GM21619 (cell line): ENCODE measurements around the gene TVP23C.

Source experiments
- ATAC-seq: cut with Tn5 transposase; IDR thresholded peaks from one replicate; pipeline ENCODE4 v1.9.1; 2021; ENCODE audit not compliant: unreplicated experiment

Gene TVP23C

GRCh38 chr17:15465045-15465701 is 98.1 kb downstream of the TVP23C start:
- no peak for ATAC-seq

GRCh38 chr17:15464231-15464985 is 98.9 kb downstream of the TVP23C start:
- no peak for ATAC-seq

GRCh38 chr17:15462976-15463772 is 100.1 kb downstream of the TVP23C start:
- ATAC-seq, result no peak

- ATAC-seq, result no peak
These were observed 105.6 kb downstream of the TVP23C start for GRCh38 chr17:15457723-15458094.

- no peak for ATAC-seq
These were observed 106.1 kb downstream of the TVP23C start for GRCh38 chr17:15456972-15457722.

- ATAC-seq, result no peak
These were observed 106.8 kb downstream of the TVP23C start for GRCh38 chr17:15456496-15456895.

GRCh38 chr17:15454346-15454745 is 108.9 kb downstream of the TVP23C start:
- ATAC-seq, result no peak

- ATAC-seq, result no peak
These were observed 109.5 kb downstream of the TVP23C start for GRCh38 chr17:15453782-15454181.

- ATAC-seq, result no peak
These were observed 110.0 kb downstream of the TVP23C start for GRCh38 chr17:15453246-15453645.

- ATAC-seq, result no peak
These were observed 110.5 kb downstream of the TVP23C start for GRCh38 chr17:15452746-15453145.
